ENCODE results near the gene UBE3D.

DNA sequence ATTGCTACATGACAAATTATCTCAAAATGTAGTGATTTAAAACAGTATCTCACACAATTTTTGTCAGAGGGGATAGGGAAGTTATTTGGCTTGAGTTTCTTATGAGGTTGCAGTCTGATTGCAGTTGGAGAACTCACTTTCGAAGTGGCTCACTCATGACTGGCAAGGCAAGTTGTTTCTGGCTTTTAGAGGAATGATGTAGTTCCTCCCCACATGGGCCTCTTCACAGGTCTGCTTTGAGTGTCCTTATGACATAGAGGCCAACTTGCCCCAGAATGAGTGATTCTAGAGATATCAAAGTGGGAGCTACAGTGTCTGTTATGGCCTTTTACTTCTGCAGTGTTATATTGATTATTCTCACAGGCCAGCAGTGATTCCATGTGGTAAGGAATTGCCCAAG lies 8.0 kb upstream of the UBE3D start:
- TF ChIP-seq CTCF (IDR thresholded peaks at IDR 0.05) = no peak
- TF ChIP-seq SIN3A (IDR thresholded peaks at IDR 0.05; ENCODE audit: borderline replicate concordance, insufficient read depth, low read depth, low read length) = no peak
- TF ChIP-seq REST (IDR thresholded peaks at IDR 0.05; ENCODE audit: insufficient read depth in 1 of 2, low read depth in 2 of 2, low read length in 1 of 2) = no peak
- TF ChIP-seq POLR2AphosphoS5 (IDR thresholded peaks at IDR 0.05; ENCODE audit: low read depth, low read length) = no peak
